ENCODE measurements around the gene FYB1.

The FYB1 gene

GRCh38 chr5:39160576-39161213 is 58.7 kb downstream of the FYB1 start:
- no peak for DNase-seq (ENCODE audit: low read depth in 2 of 2)

- DNase-seq (ENCODE audit: low read depth in 2 of 2): no peak
These were observed 59.4 kb downstream of the FYB1 start for GRCh38 chr5:39159811-39160490.

- no peak for DNase-seq (ENCODE audit: low read depth in 2 of 2)
These were observed 60.6 kb downstream of the FYB1 start for GRCh38 chr5:39158786-39159185.

- DNase-seq (ENCODE audit: low read depth in 2 of 2): no peak
These were observed 61.2 kb downstream of the FYB1 start for GRCh38 chr5:39158127-39158593.

GRCh38 chr5:39157701-39158100 is 61.7 kb downstream of the FYB1 start:
- no peak for DNase-seq (ENCODE audit: low read depth in 2 of 2)

- no peak for DNase-seq (ENCODE audit: low read depth in 2 of 2)
These were observed 63.3 kb downstream of the FYB1 start for GRCh38 chr5:39156082-39156481.

GRCh38 chr5:39151745-39152144 is 67.6 kb downstream of the FYB1 start:
- no peak for DNase-seq (ENCODE audit: low read depth in 2 of 2)

- no peak for DNase-seq (ENCODE audit: low read depth in 2 of 2)
These were observed 69.4 kb downstream of the FYB1 start for GRCh38 chr5:39149966-39150365.

GRCh38 chr5:39148983-39149534 is 70.3 kb downstream of the FYB1 start:
- DNase-seq (ENCODE audit: low read depth in 2 of 2): no peak

- no peak for DNase-seq (ENCODE audit: low read depth in 2 of 2)
These were observed 72.4 kb downstream of the FYB1 start for GRCh38 chr5:39146831-39147540.

GRCh38 chr5:39143151-39143860 is 76.1 kb downstream of the FYB1 start:
- no peak for DNase-seq (ENCODE audit: low read depth in 2 of 2)

- no peak for DNase-seq (ENCODE audit: low read depth in 2 of 2)
These were observed 78.7 kb downstream of the FYB1 start for GRCh38 chr5:39140558-39141168.

GRCh38 chr5:39138892-39139291 is 80.5 kb downstream of the FYB1 start:
- peak; percentile 26 to 33 for DNase-seq (ENCODE audit: low read depth in 2 of 2)

- DNase-seq (ENCODE audit: low read depth in 2 of 2): no peak
These were observed 81.4 kb downstream of the FYB1 start for GRCh38 chr5:39137819-39138451.

GRCh38 chr5:39137391-39137790 is 82.0 kb downstream of the FYB1 start:
- no peak for DNase-seq (ENCODE audit: low read depth in 2 of 2)

GRCh38 chr5:39132792-39133191 is 86.6 kb downstream of the FYB1 start:
- DNase-seq (ENCODE audit: low read depth in 2 of 2): no peak

- DNase-seq (ENCODE audit: low read depth in 2 of 2): no peak
These were observed 87.3 kb downstream of the FYB1 start for GRCh38 chr5:39132128-39132447.

GRCh38 chr5:39131210-39132127 is 87.9 kb downstream of the FYB1 start:
- DNase-seq (ENCODE audit: low read depth in 2 of 2): no peak

- no peak for DNase-seq (ENCODE audit: low read depth in 2 of 2)
These were observed 88.6 kb downstream of the FYB1 start for GRCh38 chr5:39130716-39131115.

- no peak for DNase-seq (ENCODE audit: low read depth in 2 of 2)
These were observed 97.4 kb downstream of the FYB1 start for GRCh38 chr5:39121922-39122321.
